Ishikawa (cell line): Measurements from ENCODE around the gene OXLD1.
A peak's percentile ranks its signal among the peaks of the same experiment; 100 is the strongest.

ENCODE experiments used
- CEBPB ChIP-seq: IDR thresholded peaks from 2 replicates; pipeline ENCODE4 v1.6.1; 2012
- CREB1 ChIP-seq: IDR thresholded peaks from 2 replicates; pipeline ENCODE4 v1.6.1; 2012; ENCODE audit warnings: low read depth
- EGR1 ChIP-seq: IDR thresholded peaks from 2 replicates; pipeline ENCODE4 v1.6.1; 2012
- EP300 ChIP-seq: IDR thresholded peaks from 2 replicates; pipeline ENCODE4 v1.6.1; 2012; ENCODE audit warnings: borderline replicate concordance
- FOXM1 ChIP-seq: IDR thresholded peaks from 2 replicates; pipeline ENCODE4 v1.6.1; 2012; ENCODE audit warnings: low read depth, borderline replicate concordance
- NFIC ChIP-seq: IDR thresholded peaks from 2 replicates; pipeline ENCODE4 v1.6.1; 2012
- RAD21 ChIP-seq: IDR thresholded peaks from 2 replicates; pipeline ENCODE4 v1.6.1; 2012; ENCODE audit warnings: low read depth
- TAF1 ChIP-seq: IDR thresholded peaks from 2 replicates; pipeline ENCODE4 v1.6.1; 2012; ENCODE audit warnings: low read depth, mild to moderate bottlenecking
- TCF12 ChIP-seq: IDR thresholded peaks from 2 replicates; pipeline ENCODE4 v1.6.1; 2012; ENCODE audit warnings: low read depth
- TEAD4 ChIP-seq: IDR thresholded peaks from 2 replicates; pipeline ENCODE4 v1.6.1; 2012
- YY1 ChIP-seq: IDR thresholded peaks from 2 replicates; pipeline ENCODE4 v1.6.1; 2012; ENCODE audit warnings: low read depth
- ZBTB7A ChIP-seq: IDR thresholded peaks from 2 replicates; pipeline ENCODE4 v1.6.1; 2012; ENCODE audit warnings: low read depth
- TF ChIP-seq, protein P1 (sequence below): IDR thresholded peaks from 2 replicates; pipeline ENCODE4 v1.6.1; 2012; ENCODE audit warnings: low read depth, mild to moderate bottlenecking
- TF ChIP-seq, protein P2 (sequence below): IDR thresholded peaks from 2 replicates; pipeline ENCODE4 v1.6.1; 2012
- TF ChIP-seq, protein P3 (sequence below): IDR thresholded peaks from 2 replicates; pipeline ENCODE4 v1.6.1; 2012

Gene OXLD1

DNA sequence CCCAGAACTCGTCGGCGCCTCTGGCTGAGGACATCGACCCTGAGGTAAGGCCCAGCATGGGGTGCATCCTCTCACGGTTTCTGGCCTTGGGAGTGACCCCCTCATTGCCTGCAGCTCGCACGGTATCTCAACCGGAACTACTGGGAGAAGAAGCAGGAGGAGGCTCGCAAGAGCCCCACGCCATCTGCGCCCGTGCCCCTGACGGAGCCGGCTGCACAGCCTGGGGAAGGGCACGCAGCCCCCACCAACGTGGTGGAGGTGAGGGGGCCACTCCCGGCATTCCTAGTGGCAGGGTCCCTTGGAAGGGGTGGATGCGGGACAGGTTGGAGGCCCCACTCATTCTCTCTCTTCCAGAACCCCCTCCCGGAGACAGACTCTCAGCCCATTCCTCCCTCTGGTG, 28.4 kb upstream of the OXLD1 start:
- TF ChIP-seq, protein P1, sequence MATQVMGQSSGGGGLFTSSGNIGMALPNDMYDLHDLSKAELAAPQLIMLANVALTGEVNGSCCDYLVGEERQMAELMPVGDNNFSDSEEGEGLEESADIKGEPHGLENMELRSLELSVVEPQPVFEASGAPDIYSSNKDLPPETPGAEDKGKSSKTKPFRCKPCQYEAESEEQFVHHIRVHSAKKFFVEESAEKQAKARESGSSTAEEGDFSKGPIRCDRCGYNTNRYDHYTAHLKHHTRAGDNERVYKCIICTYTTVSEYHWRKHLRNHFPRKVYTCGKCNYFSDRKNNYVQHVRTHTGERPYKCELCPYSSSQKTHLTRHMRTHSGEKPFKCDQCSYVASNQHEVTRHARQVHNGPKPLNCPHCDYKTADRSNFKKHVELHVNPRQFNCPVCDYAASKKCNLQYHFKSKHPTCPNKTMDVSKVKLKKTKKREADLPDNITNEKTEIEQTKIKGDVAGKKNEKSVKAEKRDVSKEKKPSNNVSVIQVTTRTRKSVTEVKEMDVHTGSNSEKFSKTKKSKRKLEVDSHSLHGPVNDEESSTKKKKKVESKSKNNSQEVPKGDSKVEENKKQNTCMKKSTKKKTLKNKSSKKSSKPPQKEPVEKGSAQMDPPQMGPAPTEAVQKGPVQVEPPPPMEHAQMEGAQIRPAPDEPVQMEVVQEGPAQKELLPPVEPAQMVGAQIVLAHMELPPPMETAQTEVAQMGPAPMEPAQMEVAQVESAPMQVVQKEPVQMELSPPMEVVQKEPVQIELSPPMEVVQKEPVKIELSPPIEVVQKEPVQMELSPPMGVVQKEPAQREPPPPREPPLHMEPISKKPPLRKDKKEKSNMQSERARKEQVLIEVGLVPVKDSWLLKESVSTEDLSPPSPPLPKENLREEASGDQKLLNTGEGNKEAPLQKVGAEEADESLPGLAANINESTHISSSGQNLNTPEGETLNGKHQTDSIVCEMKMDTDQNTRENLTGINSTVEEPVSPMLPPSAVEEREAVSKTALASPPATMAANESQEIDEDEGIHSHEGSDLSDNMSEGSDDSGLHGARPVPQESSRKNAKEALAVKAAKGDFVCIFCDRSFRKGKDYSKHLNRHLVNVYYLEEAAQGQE, result no peak
- no peak for TF ChIP-seq TCF12
- TF ChIP-seq ZBTB7A, result no peak
- no peak for TF ChIP-seq RAD21
- no peak for TF ChIP-seq TEAD4
- no peak for TF ChIP-seq YY1
- no peak for TF ChIP-seq EGR1
- no peak for TF ChIP-seq CEBPB
- TF ChIP-seq, protein P2, sequence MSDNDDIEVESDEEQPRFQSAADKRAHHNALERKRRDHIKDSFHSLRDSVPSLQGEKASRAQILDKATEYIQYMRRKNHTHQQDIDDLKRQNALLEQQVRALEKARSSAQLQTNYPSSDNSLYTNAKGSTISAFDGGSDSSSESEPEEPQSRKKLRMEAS, result no peak
- no peak for TF ChIP-seq TAF1

DNA sequence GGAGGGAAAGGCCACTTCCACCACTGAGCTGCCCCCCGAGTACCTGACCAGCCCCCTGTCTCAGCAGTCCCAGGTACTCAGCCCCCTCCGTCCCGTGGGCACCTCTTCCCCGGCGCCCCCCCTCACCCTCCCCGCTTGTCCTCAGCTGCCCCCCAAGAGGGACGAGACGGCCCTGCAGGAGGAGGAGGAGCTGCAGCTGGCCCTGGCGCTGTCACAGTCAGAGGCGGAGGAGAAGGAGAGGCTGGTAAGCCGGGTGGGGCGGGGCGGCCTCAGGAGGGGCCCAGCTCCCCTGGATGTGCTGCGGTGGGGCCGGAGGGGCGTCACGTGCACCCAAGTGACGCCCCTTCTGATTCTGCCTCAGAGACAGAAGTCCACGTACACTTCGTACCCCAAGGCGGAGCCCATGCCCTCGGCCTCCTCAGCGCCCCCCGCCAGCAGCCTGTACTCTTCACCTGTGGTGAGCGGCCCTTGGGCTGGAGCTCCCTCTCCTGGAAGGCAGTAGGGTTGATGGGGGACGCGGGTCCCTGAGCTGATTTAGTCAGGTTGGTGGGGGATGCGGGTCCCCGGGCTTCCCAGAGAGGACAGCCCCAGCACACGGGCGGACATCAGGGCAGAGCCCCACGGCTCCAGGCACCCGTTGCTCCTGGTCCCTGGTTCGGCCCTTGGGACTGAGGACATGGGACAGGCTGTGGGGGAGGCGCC, 27.3 kb upstream of the OXLD1 start:
- TF ChIP-seq NFIC, result no peak
- TF ChIP-seq TAF1, result no peak
- no peak for TF ChIP-seq CEBPB
- TF ChIP-seq TEAD4, result no peak
- TF ChIP-seq RAD21, result peak; percentile 25; the same call in 1 of the 2 replicates

DNA sequence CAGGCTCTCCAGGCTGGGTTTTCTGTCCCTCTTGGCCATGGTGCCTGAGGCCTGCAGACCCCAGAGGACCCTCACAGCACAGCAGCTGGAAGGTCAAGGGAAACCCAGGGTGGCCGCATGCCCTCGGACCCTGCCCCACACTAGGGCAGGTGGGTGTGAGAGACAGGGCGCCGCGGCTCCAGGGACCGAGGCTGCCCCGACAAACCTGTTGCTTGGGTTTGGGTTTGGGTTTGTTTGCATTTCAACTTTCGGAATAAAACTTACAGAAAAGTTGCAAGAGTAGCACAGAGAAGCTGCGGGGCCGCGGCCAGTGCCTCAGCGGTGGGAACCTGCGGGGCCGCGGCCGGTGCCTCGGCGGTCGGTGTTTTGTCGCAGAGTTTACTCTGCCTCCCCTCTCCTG, 25.2 kb upstream of the OXLD1 start:
- TF ChIP-seq FOXM1 (no peak), EGR1 (no peak), CREB1 (no peak), ZBTB7A (no peak), TEAD4 (no peak)
- TF ChIP-seq, protein P3, sequence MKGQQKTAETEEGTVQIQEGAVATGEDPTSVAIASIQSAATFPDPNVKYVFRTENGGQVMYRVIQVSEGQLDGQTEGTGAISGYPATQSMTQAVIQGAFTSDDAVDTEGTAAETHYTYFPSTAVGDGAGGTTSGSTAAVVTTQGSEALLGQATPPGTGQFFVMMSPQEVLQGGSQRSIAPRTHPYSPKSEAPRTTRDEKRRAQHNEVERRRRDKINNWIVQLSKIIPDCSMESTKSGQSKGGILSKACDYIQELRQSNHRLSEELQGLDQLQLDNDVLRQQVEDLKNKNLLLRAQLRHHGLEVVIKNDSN, result no peak

DNA sequence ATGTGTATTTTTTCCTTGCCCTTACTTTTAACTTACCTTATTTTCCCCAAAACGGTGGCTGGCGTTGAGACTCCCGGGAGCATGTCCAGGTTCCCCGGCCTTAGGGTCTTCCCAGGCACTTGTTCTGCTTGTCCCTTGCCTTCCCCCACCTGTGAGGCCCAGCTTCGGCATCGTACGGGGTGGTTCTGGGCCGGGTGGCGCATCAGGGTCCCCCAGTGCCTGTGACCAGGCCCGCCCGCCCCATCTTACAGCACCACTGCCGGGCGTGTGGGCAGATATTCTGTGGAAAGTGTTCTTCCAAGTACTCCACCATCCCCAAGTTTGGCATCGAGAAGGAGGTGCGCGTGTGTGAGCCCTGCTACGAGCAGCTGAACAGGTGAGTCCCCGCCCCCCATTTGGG, 24.8 kb upstream of the OXLD1 start:
- TF ChIP-seq, protein P3, result no peak
- TF ChIP-seq TCF12 (no peak), ZBTB7A (no peak), CREB1 (no peak), FOXM1 (no peak), YY1 (no peak)
- TF ChIP-seq, protein P2, result no peak

DNA sequence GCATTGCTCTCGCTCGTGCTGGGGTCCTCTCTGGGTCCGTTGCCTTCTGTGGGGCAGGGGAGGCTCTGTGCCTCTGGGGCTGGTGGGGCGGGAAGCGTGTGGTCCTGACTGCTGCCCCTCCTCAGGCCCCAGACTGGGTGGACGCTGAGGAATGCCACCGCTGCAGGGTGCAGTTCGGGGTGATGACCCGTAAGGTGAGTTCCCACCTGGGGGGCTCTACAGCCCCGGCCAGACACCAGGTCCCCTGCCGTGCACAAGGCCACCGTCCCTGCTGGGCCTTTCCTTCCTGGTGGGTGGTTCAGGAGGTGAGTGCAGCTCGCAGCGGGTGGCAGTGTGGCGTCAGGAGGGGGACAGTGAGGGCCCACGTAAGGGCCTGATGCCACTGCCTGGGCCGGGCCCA, 24.1 kb upstream of the OXLD1 start:
- TF ChIP-seq CEBPB (no peak), EGR1 (no peak), ZBTB7A (no peak), TEAD4 (no peak), TCF12 (no peak), RAD21 (no peak), FOXM1 (no peak), CREB1 (no peak), EP300 (no peak), TAF1 (no peak), NFIC (no peak), YY1 (no peak)
- TF ChIP-seq, protein P3, result no peak
- TF ChIP-seq, protein P1, result no peak
- TF ChIP-seq, protein P2, result no peak
